ENCODE data around the gene SEMA3F.

SEMA3F gene

DNA sequence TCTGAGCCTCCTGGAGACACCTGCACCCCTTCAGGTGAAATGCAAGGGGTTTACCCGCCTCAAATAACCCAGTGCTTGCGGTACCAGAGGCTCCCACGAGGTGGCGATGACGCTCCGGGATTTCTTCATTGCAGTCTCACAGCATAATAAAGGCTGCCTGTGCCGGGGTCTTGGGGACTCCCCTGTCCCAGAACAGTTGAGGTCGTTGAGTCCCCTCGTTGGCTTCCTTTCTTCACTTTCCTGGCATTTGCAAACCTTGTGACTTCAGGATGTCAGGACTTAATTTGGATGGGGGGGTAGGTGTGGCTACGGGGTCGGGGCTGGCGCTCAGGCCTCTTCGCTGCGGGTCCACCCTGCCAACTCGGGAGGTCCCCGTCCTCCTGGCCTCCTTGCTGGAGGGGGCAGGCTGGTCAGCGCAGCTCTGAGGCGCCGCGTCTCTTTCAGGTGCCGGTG lies 37.6 kb downstream of the SEMA3F start:
- peak in 46 of 56 donors; percentile 9 to 83 (median 40) for DNase-seq

DNA sequence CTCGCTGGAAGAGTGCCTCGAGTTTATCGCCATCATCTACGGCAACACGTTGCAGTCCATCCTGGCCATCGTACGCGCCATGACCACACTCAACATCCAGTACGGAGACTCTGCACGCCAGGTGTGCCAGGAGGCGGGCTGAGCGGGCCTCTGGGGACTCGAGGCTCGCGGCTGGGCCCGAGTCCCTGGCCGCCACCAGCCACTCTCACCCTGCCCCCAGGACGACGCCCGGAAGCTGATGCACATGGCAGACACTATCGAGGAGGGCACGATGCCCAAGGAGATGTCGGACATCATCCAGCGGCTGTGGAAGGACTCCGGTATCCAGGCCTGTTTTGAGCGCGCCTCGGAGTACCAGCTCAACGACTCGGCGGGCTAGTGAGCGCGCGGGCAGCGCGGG lies 38.2 kb downstream of the SEMA3F start:
- DNase-seq, result no peak

DNA sequence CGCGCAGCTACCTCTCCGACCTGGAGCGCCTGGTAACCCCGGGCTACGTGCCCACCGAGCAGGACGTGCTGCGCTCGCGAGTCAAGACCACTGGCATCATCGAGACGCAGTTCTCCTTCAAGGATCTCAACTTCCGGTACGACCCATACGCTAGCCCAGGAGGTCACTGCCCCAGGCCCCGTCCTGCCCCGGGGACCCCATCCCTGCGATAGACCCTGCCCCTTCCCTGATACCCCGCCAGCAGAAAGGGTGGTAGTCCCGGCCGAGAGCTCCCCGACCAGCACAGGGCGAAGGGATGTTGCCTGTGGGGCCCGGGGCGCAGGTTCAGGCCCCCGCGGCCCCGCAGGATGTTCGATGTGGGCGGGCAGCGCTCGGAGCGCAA lies 38.6 kb downstream of the SEMA3F start:
- DNase-seq, result no peak

DNA sequence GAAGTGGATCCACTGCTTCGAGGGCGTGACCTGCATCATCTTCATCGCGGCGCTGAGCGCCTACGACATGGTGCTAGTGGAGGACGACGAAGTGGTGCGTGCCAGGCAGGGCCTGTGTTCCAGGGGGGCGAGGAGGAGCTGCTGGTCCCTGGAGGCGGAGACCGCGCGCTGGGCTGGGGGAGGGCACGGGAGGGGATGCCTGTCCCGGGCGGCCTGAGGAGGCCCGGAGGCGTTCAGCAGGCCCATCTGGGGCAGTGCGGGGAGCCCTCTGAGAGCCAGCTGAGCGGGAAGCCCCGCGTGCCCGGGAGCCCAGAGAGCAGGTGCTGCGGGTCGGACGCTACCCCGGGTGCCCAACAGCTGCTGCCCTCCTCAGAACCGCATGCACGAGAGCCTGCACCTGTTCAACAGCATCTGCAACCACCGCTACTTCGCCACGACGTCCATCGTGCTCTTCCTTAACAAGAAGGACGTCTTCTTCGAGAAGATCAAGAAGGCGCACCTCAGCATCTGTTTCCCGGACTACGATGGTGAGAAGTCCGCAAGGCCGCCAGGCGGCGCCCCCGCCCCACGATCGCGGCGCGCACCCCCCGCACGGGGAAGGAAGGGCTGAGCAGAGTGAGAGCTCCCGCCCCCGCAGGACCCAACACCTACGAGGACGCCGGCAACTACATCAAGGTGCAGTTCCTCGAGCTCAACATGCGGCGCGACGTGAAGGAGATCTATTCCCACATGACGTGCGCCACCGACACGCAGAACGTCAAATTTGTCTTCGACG lies 39.2 kb downstream of the SEMA3F start:
- peak in 47 of 56 donors; percentile 6 to 83 (median 46) for DNase-seq

DNA sequence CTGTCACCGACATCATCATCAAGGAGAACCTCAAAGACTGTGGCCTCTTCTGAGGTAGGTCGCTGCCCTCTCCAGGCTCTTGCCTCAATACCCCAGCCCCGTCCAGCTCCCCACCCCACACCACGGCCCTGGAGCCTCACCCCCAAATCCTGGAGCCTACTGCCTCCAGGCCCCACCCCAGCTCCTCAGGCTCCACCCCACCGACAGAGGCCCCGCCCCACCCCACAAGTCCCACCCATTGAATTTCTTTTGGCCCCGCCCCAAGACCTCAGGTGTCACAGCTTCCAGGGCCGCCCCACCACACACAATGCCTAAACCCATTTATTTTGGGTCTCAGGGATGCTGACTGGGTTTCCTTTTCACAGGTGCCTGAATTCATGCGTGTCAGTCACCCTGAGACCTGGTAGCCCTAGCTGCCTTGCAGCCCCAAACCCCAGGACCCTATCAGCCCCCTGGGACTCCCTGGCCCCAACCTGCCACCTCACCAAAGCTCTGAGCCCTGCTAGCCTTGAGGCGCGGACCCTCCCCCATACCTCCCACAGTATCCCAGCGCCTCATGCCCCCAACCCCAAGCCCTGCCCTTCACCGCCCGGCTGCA lies 39.9 kb downstream of the SEMA3F start:
- DNase-seq, result no peak

DNA sequence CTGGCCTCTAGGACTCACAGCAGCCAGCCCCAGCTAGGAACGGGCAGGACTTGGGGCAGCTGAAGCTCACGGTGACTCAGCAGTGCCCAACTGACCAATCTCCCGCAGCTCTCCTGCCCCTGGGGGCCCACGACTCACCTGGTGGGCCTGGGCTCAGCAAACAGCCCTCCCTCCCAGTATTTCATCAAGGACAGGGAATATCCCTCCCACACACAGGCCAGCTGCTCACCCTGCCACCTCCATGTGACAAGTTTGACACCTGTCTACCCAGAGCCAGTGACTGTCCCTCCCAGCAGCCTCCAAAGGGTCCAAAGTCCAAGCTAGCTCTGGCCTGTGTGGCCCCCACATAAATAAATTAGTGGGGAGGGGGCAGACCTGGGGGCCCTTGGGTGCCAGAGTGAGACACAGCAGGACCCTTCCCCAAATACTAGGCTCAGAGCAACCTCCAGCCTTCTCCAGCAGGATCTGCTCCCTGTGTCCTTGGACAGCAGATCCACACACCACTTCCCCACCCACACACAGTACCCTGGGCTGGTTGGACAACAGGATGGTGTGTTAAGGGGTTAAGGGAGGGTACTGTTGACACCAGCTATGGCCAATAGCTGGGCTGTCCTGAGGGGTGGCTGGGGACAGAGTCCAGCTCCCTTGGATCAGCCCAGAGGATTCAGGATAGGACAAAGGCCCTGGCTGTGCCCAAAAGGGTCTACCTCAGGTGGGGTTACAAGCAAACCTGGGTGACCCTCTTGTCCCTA lies 40.6 kb downstream of the SEMA3F start:
- no peak for DNase-seq

DNA sequence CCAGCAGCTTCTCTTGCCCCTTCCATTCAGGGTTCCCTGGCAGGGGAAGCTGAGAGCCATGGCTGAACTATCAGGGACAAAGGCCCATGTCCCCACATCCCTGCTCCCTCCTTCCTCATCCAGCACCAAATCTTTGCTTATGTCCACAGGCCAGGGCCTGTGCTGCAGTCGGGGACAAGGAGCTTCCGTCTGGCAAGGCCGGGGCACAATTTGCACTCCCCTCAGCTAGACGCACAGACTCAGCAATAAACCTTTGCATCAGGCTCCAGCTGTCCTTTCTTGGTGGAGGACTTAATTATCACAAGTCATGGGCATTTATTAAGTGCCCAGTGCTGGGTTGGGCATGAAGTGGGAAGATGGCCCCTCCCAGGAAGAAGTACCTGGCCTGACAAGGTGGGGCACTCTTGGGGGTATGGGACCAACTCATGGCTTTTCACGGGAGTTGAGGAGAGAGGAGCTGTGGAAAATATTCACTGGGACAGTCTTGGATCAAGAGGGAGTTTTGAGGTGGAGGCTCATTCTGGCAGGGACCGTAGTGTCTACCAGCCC lies 41.2 kb downstream of the SEMA3F start:
- no peak for DNase-seq

DNA sequence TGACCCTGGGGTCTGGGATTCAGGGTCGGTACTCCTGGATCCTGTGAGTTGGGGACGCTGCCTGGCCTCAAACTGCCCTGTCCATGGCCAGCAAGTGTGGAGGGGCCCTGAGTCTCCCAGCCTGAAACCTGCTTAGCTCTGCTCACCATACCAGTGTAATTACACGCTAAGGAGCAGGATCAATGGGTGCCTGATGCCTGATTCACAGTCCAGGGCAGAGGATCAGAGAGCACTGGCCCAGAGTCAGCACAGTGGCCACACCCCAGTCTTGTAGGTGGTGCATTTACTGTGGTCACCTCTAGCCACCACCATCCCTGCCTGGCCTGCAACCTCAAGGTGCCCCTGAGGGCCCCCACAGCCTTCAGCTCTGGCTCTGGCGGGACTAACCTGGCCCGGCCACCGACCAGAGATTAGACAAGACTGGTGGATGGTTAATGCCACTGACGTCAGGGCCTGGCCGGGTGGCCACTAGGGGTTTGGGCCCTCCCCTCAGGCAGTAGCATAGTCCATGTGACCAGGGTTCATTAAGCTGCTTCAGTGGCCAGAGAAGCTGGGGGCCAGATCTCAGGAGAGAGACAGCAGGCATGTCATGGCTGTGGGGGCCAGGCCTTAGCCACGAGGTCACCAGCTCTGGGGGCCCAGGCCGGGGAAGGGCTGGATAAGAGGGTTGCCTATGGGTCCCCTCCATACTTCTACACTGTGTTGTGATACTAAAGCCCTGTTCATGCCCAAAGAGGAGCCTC lies 46.6 kb downstream of the SEMA3F start:
- no peak for DNase-seq

DNA sequence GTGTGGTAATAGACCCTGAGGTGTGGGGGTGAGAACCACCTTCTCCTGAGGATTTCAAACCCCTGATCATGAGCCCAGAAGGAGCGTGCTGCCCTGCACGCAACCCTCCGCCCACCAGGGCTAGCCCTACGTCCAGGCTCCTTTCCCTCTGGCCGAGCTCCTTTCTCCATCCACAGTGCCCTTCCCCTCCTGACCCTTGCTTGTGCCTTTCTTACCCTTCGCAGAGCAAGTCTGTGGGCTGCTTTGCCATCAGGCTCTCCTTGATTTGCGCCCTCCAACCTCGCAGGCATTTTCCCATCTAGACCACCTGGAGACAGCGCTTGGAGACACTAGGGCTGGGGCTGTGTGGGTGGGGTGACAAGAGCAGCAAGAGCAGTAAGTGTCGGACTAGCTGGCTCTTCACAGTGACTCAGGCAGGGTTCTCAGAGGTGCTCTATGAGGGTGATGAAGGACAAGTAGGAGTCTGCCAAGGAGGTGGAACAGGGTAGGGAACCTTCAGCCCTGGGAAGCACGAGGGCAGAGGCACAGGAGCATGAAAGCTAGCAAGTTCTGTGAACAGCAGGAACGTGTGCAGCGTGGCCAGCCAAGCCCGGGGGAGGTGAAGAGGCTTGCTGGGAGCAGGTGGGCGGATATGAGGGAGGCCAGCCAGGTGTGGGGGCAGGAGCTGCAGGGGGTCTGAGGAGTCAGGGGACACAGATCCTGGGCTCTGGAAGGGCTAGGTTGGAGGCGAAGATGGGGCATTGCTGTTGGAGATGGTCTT lies 47.4 kb downstream of the SEMA3F start:
- no peak for DNase-seq

DNA sequence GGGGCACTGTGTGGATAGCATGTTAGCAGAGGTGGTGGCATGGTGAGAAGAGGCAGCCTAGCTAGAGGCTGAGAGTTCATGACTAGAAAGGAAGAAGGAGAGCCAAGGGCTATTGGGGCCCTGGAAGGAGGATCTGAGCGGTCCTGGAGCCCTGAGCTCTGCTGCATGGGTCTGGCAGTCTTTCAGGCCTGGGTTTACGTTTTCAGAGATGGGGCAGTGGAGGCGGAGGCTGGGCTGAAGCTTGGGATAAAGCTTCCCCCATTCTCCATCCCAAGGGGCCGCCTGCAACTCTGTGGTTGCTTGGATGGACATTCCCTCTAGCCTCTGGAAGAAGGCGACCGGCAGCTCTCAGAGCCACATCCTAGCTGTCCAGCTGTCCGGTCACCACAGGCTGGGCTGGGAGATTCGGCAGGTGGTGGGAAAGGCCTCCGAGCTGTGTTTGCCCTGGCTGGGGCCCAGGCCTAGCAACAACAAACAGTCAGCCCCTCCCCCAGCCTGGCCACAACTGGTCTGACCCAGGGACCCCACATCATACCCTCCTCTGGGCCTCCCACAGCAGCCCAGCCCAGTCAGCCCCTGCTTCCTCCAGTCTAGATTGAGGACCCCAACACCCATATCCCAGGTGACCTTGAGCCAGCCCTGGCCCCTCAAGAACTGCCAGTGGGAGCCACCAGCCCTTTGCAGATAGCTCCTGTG lies 48.1 kb downstream of the SEMA3F start:
- no peak for DNase-seq

DNA sequence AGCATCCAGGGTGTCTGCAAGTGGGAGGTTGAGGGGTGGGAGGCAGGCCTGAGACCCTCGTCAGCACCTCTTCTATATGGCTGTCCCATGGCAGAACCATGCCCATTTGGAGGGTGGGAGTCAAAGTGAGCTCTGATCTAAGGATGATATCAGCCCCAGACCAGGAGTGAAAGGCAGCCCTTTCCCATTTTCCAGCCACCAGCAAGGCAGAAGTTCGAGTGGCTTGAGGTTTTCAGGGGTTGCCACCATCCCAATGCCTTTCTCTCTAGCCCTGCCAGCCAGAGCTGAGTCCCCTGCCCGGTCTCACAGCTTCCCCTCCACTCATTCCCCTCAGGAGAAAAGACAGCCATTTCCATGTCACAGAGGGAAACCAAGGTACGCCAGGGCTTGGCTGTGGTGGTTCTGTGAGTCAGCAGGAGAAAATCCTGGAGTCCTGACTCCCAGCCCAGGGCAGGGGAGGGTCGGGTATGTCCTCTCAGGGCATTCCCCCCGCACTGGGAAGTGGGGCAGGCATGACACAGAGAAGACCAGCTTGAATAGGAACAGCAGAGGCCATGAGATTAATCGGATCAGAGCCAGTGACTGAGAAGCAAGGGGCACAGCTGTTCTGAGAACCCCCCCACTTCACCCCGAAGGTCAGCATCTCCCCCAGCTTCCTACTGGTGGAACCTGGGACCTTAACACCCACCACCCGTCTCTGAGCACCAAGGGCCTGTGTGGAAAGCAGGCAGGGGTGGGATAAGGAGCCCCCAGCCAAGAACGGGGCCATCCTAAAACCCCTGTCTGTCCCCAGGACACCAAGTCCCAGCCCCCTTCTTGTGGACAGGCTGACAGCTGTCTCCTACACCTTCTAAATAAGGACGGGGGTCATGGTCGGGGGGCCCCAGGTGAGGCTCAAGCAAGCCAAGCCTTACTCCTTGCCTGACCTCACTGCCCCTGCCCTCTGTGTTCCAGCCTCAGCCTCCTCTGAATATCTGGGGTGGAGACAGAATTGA lies 49.0 kb downstream of the SEMA3F start:
- no peak for DNase-seq

DNA sequence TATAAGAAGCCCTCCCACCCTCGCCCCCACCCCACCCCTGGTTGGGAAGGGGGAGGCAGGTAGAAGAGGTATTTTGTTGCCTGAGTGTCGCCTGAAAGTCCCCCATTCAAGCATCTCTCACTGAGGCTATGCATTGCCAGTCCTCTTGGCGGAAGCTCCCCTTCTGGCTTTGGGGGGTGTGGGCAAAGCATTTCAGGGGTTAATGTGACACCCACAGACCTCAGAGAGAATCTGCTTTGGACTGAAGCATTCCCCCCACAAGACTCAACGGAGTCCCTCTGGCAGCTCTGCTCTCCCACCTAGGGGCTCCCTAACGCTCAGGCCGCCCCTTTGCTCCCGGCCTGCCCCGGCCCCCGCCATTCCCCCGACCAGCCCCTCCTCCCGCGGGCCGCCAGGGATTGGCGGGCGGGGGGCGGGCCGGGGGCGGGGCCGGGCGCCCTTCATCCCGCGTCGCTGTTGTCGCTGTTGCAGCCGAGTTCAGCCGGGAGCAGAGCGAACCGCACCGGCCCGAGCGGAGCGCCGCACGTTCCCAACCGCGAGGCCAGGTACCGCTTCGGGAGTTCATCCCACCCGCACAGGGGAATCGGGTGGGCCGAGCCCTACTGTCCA lies 49.8 kb downstream of the SEMA3F start, which contains the start of gene SLC38A3:
TSS of gene SLC38A3 (plus strand) at position 468 of the 609 bp plus-strand sequence. CDS start 8,929 bp downstream, outside the sequence.
- peak in 36 of 56 donors; percentile 7 to 74 (median 36) for DNase-seq

DNA sequence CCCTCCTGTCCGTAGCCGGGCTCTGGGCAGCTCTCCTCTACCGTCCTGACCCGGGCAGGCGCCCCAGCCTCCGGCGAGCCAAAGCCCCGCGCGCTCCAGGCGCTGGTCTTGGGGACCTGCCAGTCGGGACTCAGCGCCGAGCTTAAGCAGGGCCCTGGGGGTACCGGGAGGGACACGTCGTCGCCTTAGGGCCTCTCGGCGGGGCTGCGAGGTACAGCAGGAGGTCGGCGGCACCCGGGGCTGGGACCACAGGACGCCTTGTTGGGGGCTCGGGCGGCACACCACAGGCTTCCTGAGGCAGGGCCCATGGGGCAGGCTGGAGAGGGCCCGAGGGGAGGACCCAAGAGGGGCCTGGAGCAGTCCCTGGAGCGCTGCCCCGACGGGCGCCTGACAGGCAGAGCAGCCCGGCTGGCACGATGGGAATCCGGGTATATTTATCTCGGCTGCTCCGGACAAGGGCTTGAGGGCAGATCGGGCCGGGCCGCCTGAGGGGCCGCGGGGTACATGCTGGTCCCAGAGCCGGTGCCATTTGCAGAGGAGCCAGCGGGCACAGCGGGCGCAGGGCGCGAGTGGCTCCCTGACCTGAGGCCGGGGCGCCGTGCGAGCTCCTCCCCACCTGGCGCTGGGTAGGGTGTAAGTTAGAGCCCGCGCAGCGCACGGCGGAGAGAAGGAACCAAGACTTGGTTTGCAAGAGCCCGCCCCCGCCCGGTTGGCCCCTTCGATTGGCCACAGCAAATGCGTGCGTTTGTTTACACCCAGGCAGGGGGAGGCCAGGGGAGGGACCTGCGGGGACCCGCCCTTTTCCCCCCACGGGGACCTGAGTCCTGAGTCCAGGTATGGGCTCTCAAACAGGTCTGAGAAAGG lies 50.5 kb downstream of the SEMA3F start:
- peak in 23 of 56 donors; percentile 12 to 64 (median 27) for DNase-seq

DNA sequence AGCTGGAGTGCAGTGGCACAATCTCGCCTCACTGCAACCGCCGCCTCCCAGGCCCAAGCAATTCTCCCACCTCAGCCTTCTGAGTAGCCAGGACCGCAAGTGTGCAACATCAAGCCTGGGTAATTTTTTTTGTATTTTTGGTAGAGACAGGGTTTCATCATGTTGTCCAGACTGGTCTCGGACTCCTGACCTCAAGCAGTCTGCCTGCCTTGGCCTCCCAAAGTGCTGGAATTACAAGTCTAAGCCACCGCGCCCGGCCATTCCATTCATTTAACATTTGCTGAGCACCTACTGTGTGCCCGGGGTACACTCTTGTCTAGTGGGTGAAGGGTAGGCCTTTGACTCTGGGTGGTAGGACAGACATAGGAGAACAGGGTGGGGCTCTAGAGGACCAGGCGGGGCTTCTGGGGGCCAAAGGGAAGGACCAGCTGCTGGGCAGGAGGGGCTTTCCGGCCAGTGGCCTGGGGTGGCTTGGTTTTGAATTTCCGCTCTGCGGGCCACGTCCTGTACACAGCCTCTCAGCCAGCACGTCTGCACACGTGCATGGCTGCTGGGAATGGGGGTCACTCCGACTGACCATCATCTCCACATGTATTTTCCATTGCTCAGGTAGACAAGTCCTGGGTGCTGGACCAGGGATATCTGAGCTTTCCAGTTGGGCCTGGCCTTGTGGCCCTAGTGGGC lies 52.4 kb downstream of the SEMA3F start:
- no peak for DNase-seq

DNA sequence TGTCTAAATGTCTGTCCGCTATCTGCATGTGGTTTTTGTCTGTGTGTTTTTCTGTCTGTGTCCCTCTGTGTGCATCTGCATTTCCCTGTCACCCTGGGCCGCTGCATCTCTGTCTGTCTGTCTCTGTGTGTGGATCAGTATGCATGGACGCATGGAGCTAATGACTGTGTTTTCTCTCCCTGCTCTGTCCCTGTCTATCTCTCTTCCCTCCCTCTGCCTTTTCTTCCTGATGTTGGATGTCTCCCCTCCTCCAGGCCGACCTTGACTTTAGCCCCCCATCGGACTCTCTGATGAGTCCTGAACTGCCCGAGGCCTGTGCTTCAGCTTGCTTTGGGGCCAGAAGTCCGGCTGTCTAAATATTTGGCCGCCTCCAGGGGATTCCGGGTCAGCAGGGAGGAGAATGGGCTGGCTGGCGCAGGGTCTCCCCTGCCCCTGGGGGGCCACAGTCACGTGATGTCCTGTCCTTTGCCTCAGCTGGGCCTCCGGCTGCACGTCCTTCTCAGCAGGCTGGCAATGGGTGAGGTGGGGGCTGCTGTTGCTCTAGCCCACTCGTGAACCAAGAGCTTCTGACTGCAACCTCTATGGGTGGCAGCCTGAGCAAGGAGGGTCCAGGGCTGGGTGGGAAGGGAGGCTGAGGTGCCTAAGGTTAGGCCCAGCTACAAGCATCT lies 53.7 kb downstream of the SEMA3F start:
- DNase-seq, result no peak

DNA sequence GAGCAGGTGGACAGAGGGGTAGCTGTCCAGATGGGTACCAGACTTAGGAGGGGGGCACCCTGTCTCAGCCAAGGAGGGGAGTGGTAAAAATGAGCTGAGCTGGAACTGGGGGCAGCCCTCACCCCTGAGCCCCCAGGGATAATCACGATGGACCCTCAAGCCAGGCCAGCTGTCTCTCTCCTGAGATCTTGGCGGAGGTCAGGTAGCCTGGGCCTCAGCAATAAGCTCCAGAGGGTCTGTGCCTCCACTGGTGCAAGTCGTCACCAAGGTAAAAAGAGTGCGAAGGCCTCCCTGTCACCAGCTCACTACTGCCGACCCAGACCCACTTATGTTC lies 55.0 kb downstream of the SEMA3F start:
- no peak for DNase-seq

Data from nucleus accumbens (tissue), 56 donors.